Measurements from ENCODE around the gene STAT2. TPM values are rescaled to one million over a fixed set of nuclear protein-coding genes. Genes with fewer than 3 reads are reported as not detected.
"Not testable (repeated sequence)": the region's sequence is repeated elsewhere in the genome, so short reads cannot be mapped to it uniquely, and the experiment has no call there.

STAT2 gene
- total RNA-seq, 1 donor from 2014 or later: 79.4 TPM

- DNase-seq (ENCODE audit: low read depth in 2 of 2): no peak
Measured at GRCh38 chr12:56362130-56363059, 2.5 kb upstream of the STAT2 start, which contains the start of gene APOF. Gene APOF (minus strand): TSS chr12:56362857. CDS start chr12:56362745, 112 bp downstream.

- no peak for DNase-seq (ENCODE audit: low read depth in 2 of 2)
Measured at GRCh38 chr12:56361487-56362129, 1.7 kb upstream of the STAT2 start.

- peak; percentile 15 to 64 for DNase-seq (ENCODE audit: low read depth in 2 of 2)
Measured at GRCh38 chr12:56358836-56359532, 923 bp downstream of the STAT2 start.

GRCh38 chr12:56351325-56351724 is 8.6 kb downstream of the STAT2 start:
- no peak for DNase-seq (ENCODE audit: low read depth in 2 of 2)

GRCh38 chr12:56350662-56351061 is 9.2 kb downstream of the STAT2 start:
- no peak for DNase-seq (ENCODE audit: low read depth in 2 of 2)

- DNase-seq (ENCODE audit: low read depth in 2 of 2): no peak
Measured at GRCh38 chr12:56348776-56349175, 11.1 kb downstream of the STAT2 start.

- DNase-seq (ENCODE audit: low read depth in 2 of 2): not testable (repeated sequence)
Measured at GRCh38 chr12:56347255-56347654, 12.7 kb downstream of the STAT2 start.

- peak; percentile 13 to 28 for DNase-seq (ENCODE audit: low read depth in 2 of 2)
Measured at GRCh38 chr12:56346675-56347074, 13.2 kb downstream of the STAT2 start.

- DNase-seq (ENCODE audit: low read depth in 2 of 2): not testable (repeated sequence)
Measured at GRCh38 chr12:56342290-56342689, 17.6 kb downstream of the STAT2 start.

GRCh38 chr12:56341616-56342015 is 18.3 kb downstream of the STAT2 start:
- DNase-seq (ENCODE audit: low read depth in 2 of 2): no peak

GRCh38 chr12:56339158-56339422 is 20.8 kb downstream of the STAT2 start:
- no peak for DNase-seq (ENCODE audit: low read depth in 2 of 2)

- DNase-seq (ENCODE audit: low read depth in 2 of 2): peak in 1 of 2 donors; percentile 53
Measured at GRCh38 chr12:56338308-56339157, 21.4 kb downstream of the STAT2 start, which contains the start of gene IL23A. Gene IL23A (plus strand): TSS chr12:56338884. CDS start chr12:56339045, 161 bp downstream.

- DNase-seq (ENCODE audit: low read depth in 2 of 2): no peak
Measured at GRCh38 chr12:56337753-56338251, 22.1 kb downstream of the STAT2 start.

GRCh38 chr12:56336361-56337167 is 23.3 kb downstream of the STAT2 start:
- DNase-seq (ENCODE audit: low read depth in 2 of 2): no peak

- DNase-seq (ENCODE audit: low read depth in 2 of 2): not testable (repeated sequence)
Measured at GRCh38 chr12:56335527-56335926, 24.4 kb downstream of the STAT2 start.

- DNase-seq (ENCODE audit: low read depth in 2 of 2): no peak
Measured at GRCh38 chr12:56334490-56334793, 25.5 kb downstream of the STAT2 start.

- DNase-seq (ENCODE audit: low read depth in 2 of 2): peak; percentile 97 to 98
Measured at GRCh38 chr12:56333679-56334489, 26.0 kb downstream of the STAT2 start, which contains the start of gene PAN2. Gene PAN2 (minus strand): TSS chr12:56334000. CDS start chr12:56333094, 906 bp downstream.

- no peak for DNase-seq (ENCODE audit: low read depth in 2 of 2)
Measured at GRCh38 chr12:56333197-56333678, 26.7 kb downstream of the STAT2 start.
